GM10266 (cell line): Measurements from ENCODE around the gene SMURF2.

Source experiments
- DNase-seq: peaks from one replicate; pipeline ENCODE4 v3.0.0; 2012; ENCODE audit errors: extremely low spot score
- CTCF ChIP-seq: IDR thresholded peaks from 2 replicates; pipeline ENCODE4 v1.5.1; 2012; ENCODE audit warnings: mild to moderate bottlenecking, low read depth; ENCODE audit not compliant: control insufficient read depth, insufficient read depth; ENCODE audit errors: missing control alignments

Gene SMURF2

GRCh38 chr17:64694207-64694606, 32.1 kb upstream of the SMURF2 start:
- TF ChIP-seq CTCF, result no peak
- DNase-seq, result no peak

GRCh38 chr17:64692187-64692586, 30.1 kb upstream of the SMURF2 start:
- no peak for TF ChIP-seq CTCF
- DNase-seq, result no peak

- no peak for DNase-seq
- no peak for TF ChIP-seq CTCF
Measured at GRCh38 chr17:64689106-64689505, 27.0 kb upstream of the SMURF2 start.

GRCh38 chr17:64688481-64688880, 26.4 kb upstream of the SMURF2 start:
- no peak for TF ChIP-seq CTCF
- no peak for DNase-seq

GRCh38 chr17:64687961-64688360, 25.9 kb upstream of the SMURF2 start:
- no peak for DNase-seq
- no peak for TF ChIP-seq CTCF

- DNase-seq, result no peak
- no peak for TF ChIP-seq CTCF
Measured at GRCh38 chr17:64687376-64687775, 25.3 kb upstream of the SMURF2 start.

- no peak for TF ChIP-seq CTCF
- no peak for DNase-seq
Measured at GRCh38 chr17:64686705-64687104, 24.6 kb upstream of the SMURF2 start.
